Esophagus muscularis mucosa (tissue), 4 donors: ENCODE measurements around the gene MED25. TPM values are rescaled to one million over a fixed set of nuclear protein-coding genes. Genes with fewer than 3 reads are reported as not detected.

Experiments
- DNase-seq: peaks from one replicate; pipeline ENCODE4 v3.0.0-alpha.2; 2017; ENCODE audit errors: extremely low spot score
- H3K27ac ChIP-seq, 4 donors: fragments of 200-600 bp; sonication (generic); replicated peaks in 1 of 4; 1 replicate in 3 of 4; 2 replicates in 1 of 4; pipeline ENCODE4 v1.5.1; 2016 to 2019; ENCODE audit warnings: mild to moderate bottlenecking in 1 of 4
- H3K27me3 ChIP-seq, 4 donors: fragments of 200-600 bp; sonication (generic); one replicate each; pipeline versions ENCODE4 v1.5.1 to v1.6.0; 2016 to 2019
- H3K36me3 ChIP-seq, 4 donors: fragments of 200-600 bp; sonication (generic); one replicate each; pipeline ENCODE4 v1.5.1; 2016 to 2019
- H3K4me1 ChIP-seq, 4 donors: fragments of 200-600 bp; sonication (generic); one replicate each; pipeline ENCODE4 v1.5.1; 2016 to 2019
- H3K4me3 ChIP-seq, 4 donors: fragments of 200-600 bp; sonication (generic); 1 replicate in 2 of 4; 2 replicates in 2 of 4; pipeline ENCODE4 v1.5.1; 2016 to 2019; ENCODE audit warnings: mild to moderate bottlenecking in 4 of 4, moderate library complexity in 1 of 4
- H3K9me3 ChIP-seq, 4 donors: fragments of 200-600 bp; sonication (generic); 1 replicate in 3 of 4; 2 replicates in 1 of 4; pipeline ENCODE4 v1.5.1; 2016 to 2019
- CTCF ChIP-seq, 3 experiments: fragments of 200-600 bp in 2 of 3; fragments of 450-650 bp in 1 of 3; sonication (generic) in 2 of 3; IDR thresholded peaks; one replicate each; pipeline ENCODE4 v1.5.1; 2017 to 2019; ENCODE audit warnings: antibody characterized with exemption in 3 of 3, mild to moderate bottlenecking in 2 of 3, moderate library complexity in 1 of 3
- EP300 ChIP-seq: sonication (generic); formaldehyde crosslinking; IDR thresholded peaks from one replicate; pipeline ENCODE4 v1.6.1; 2017; ENCODE audit warnings: antibody characterized with exemption
- POLR2A ChIP-seq: fragments of 450-650 bp; IDR thresholded peaks from one replicate; pipeline ENCODE4 v1.6.1; 2017; ENCODE audit warnings: antibody characterized with exemption, moderate library complexity, mild to moderate bottlenecking, low read depth
- POLR2AphosphoS5 ChIP-seq, 2 donors: sonication (generic); formaldehyde crosslinking; IDR thresholded peaks; one replicate each; pipeline ENCODE4 v1.6.1; 2017; ENCODE audit warnings: antibody characterized with exemption in 2 of 2
- WGBS: methylation state at CpG from one replicate; pipeline ENCODE4 v1.1.5; 2018; 5-methylcytosine and 5-hydroxymethylcytosine counted together
- intact Hi-C: fragments of 100-400 bp; cut with DNase I; formaldehyde crosslinking; loops from one replicate; pipeline ENCODE4 v1.15.1; 2023
- total RNA-seq, 4 donors: library from RNA; depleted of rRNA; stranded (reverse); fragments of >200 nt; gene quantifications; one replicate each; pipeline versions ENCODE4 v1.1.0 to v1.2.1, GENCODE V29; 2016

MED25 gene
- total RNA-seq, 4 donors from 2014 or later = 22.5 to 36.0 (median 34.1) TPM

- Histone ChIP-seq H3K9me3 (no peaks in the 10 kb centered on the region), H3K36me3 (peaks cover 20 to 59% (median 57%) of the 10 kb centered on the region in 4 donors), H3K27ac (no peak overlapping the region), H3K4me3 (no peak overlapping the region), H3K4me1 (peaks cover 26 to 49% (median 40%) of the 10 kb centered on the region in 4 donors), H3K27me3 (no peaks in the 10 kb centered on the region)
- WGBS = 93% methylated on average over 8 of the region's 8 CpGs
- intact Hi-C loops = no loop called here
- no peak for DNase-seq
- no peak for TF ChIP-seq POLR2AphosphoS5 (IDR thresholded peaks at IDR 0.05)
- no peak for TF ChIP-seq POLR2A
- TF ChIP-seq CTCF (IDR thresholded peaks at IDR 0.05) = no peak
- TF ChIP-seq EP300 = no peak
Observed at GRCh38 chr19:49806620-49806959, 11.5 kb upstream of the MED25 start.

GRCh38 chr19:49807058-49807903 lies 10.8 kb upstream of the MED25 start:
- Histone ChIP-seq H3K27me3 (no peaks in the 10 kb centered on the region), H3K27ac (no peak overlapping the region), H3K4me3 (no peak overlapping the region), H3K36me3 (peaks cover 20 to 54% (median 52%) of the 10 kb centered on the region in 4 donors), H3K9me3 (no peaks in the 10 kb centered on the region), H3K4me1 (peaks cover 21 to 46% (median 36%) of the 10 kb centered on the region in 4 donors)
- WGBS = 73% methylated on average over 17 of the region's 18 CpGs
- intact Hi-C loops = no loop called here
- no peak for DNase-seq
- TF ChIP-seq POLR2A = no peak
- TF ChIP-seq POLR2AphosphoS5 (IDR thresholded peaks at IDR 0.05) = no peak
- no peak for TF ChIP-seq EP300
- TF ChIP-seq CTCF (IDR thresholded peaks at IDR 0.05) = no peak

- no peaks in the 10 kb centered on the region for H3K9me3 ChIP-seq
- no peak for TF ChIP-seq CTCF (IDR thresholded peaks at IDR 0.05)
- TF ChIP-seq EP300 = no peak
- no peak for TF ChIP-seq POLR2AphosphoS5 (IDR thresholded peaks at IDR 0.05)
- no peak for TF ChIP-seq POLR2A
- H3K36me3 ChIP-seq = peaks cover 20 to 49% (median 45%) of the 10 kb centered on the region in 4 donors
- DNase-seq = no peak
- H3K27me3 ChIP-seq = no peaks in the 10 kb centered on the region
- 89% methylated on average over 14 of the region's 20 CpGs for WGBS
- H3K27ac ChIP-seq = peak overlapping the region; percentile 82 to 90 (median 86)
- peak overlapping the region; percentile 67 to 94 (median 76) for H3K4me3 ChIP-seq
- H3K4me1 ChIP-seq = peaks cover 23 to 46% (median 35%) of the 10 kb centered on the region in 4 donors
- intact Hi-C loops = no loop called here
Observed at GRCh38 chr19:49807904-49808675, 10.0 kb upstream of the MED25 start.

- Histone ChIP-seq H3K4me1 (peaks cover 23 to 45% (median 34%) of the 10 kb centered on the region in 4 donors), H3K27ac (peak overlapping the region; percentile 82 to 90 (median 86)), H3K4me3 (peak overlapping the region; percentile 67 to 94 (median 76)), H3K9me3 (no peaks in the 10 kb centered on the region), H3K36me3 (peaks cover 14 to 43% (median 39%) of the 10 kb centered on the region in 4 donors), H3K27me3 (no peaks in the 10 kb centered on the region)
- 2% methylated on average over 31 of the region's 31 CpGs for WGBS
- peak; percentile 97 for DNase-seq
- intact Hi-C loops = no loop called here
- TF ChIP-seq EP300 = no peak
- TF ChIP-seq CTCF (IDR thresholded peaks at IDR 0.05) = no peak
- peak; percentile 60 to 76 for TF ChIP-seq POLR2AphosphoS5 (IDR thresholded peaks at IDR 0.05)
Observed at GRCh38 chr19:49808711-49809159, 9.4 kb upstream of the MED25 start.
